Measurements from ENCODE around the gene TBXAS1.

The TBXAS1 gene

GRCh38 chr7:139804571-139804970, 24.5 kb upstream of the TBXAS1 start:
- Histone ChIP-seq H3K36me3 (replicated peaks; ENCODE audit: insufficient read depth, low read length) (no peaks in the 10 kb centered on the region), H3K9me3 (replicated peaks; ENCODE audit: insufficient read depth, low read length) (no peaks in the 10 kb centered on the region), H3K9me2 (replicated peaks; ENCODE audit: insufficient read depth, low read length) (no peaks in the 10 kb centered on the region), H3F3A (ENCODE audit: insufficient read depth, low read length) (0 out of 2 replicates have a peak, but pooled peaks cover under 1% of the 10 kb centered on the region), H3K4me1 (ENCODE audit: low read length) (peaks cover 5% of the 10 kb centered on the region), H3K79me2 (ENCODE audit: low read length) (no peaks in the 10 kb centered on the region), H3K9ac (ENCODE audit: low read length) (no peak overlapping the region), H4K20me1 (ENCODE audit: insufficient read depth, low read length) (no peaks in the 10 kb centered on the region), H2AFZ (ENCODE audit: low read length) (no peak overlapping the region), H3K27me3 (replicated peaks; ENCODE audit: insufficient read depth, low read length) (no peaks in the 10 kb centered on the region), H3K4me2 (ENCODE audit: low read depth, low read length) (no peak overlapping the region), H3K4me3 (ENCODE audit: low read length) (no peak overlapping the region), H3K27ac (ENCODE audit: low read length) (no peak overlapping the region)
- TF ChIP-seq EZH2 (optimal IDR thresholded peaks at IDR 0.05; ENCODE audit: low read depth, low read length) (no peak), CTCF (IDR thresholded peaks at IDR 0.05; ENCODE audit: low read length) (no peak), EZH2phosphoT487 (IDR thresholded peaks at IDR 0.05; ENCODE audit: low read length) (no peak)
- DNase-seq, result no peak

GRCh38 chr7:139807009-139807408, 22.1 kb upstream of the TBXAS1 start:
- Histone ChIP-seq H3K36me3 (replicated peaks; ENCODE audit: insufficient read depth, low read length) (no peaks in the 10 kb centered on the region), H3K9ac (ENCODE audit: low read length) (no peak overlapping the region), H4K20me1 (ENCODE audit: insufficient read depth, low read length) (no peaks in the 10 kb centered on the region), H3K9me3 (replicated peaks; ENCODE audit: insufficient read depth, low read length) (no peaks in the 10 kb centered on the region), H3K27me3 (replicated peaks; ENCODE audit: insufficient read depth, low read length) (no peaks in the 10 kb centered on the region), H3K4me2 (ENCODE audit: low read depth, low read length) (no peak overlapping the region), H3K79me2 (ENCODE audit: low read length) (no peaks in the 10 kb centered on the region), H3K4me3 (ENCODE audit: low read length) (no peak overlapping the region), H3K9me2 (replicated peaks; ENCODE audit: insufficient read depth, low read length) (no peaks in the 10 kb centered on the region), H3F3A (ENCODE audit: insufficient read depth, low read length) (no peaks in the 10 kb centered on the region), H2AFZ (ENCODE audit: low read length) (no peak overlapping the region), H3K27ac (ENCODE audit: low read length) (no peak overlapping the region), H3K4me1 (ENCODE audit: low read length) (peaks cover 18% of the 10 kb centered on the region)
- no peak for DNase-seq
- TF ChIP-seq CTCF (IDR thresholded peaks at IDR 0.05; ENCODE audit: low read length) (no peak), EZH2 (optimal IDR thresholded peaks at IDR 0.05; ENCODE audit: low read depth, low read length) (no peak), EZH2phosphoT487 (IDR thresholded peaks at IDR 0.05; ENCODE audit: low read length) (no peak)

- TF ChIP-seq EZH2phosphoT487 (IDR thresholded peaks at IDR 0.05; ENCODE audit: low read length) (no peak), EZH2 (optimal IDR thresholded peaks at IDR 0.05; ENCODE audit: low read depth, low read length) (no peak), CTCF (IDR thresholded peaks at IDR 0.05; ENCODE audit: low read length) (no peak)
- Histone ChIP-seq H3K4me3 (ENCODE audit: low read length) (no peak overlapping the region), H3K9me2 (replicated peaks; ENCODE audit: insufficient read depth, low read length) (no peaks in the 10 kb centered on the region), H4K20me1 (ENCODE audit: insufficient read depth, low read length) (no peaks in the 10 kb centered on the region), H3K9me3 (replicated peaks; ENCODE audit: insufficient read depth, low read length) (no peaks in the 10 kb centered on the region), H3K36me3 (replicated peaks; ENCODE audit: insufficient read depth, low read length) (no peaks in the 10 kb centered on the region), H2AFZ (ENCODE audit: low read length) (no peak overlapping the region), H3K4me1 (ENCODE audit: low read length) (peaks cover 20% of the 10 kb centered on the region), H3K4me2 (ENCODE audit: low read depth, low read length) (no peak overlapping the region), H3K9ac (ENCODE audit: low read length) (no peak overlapping the region), H3K27ac (ENCODE audit: low read length) (no peak overlapping the region), H3F3A (ENCODE audit: insufficient read depth, low read length) (no peaks in the 10 kb centered on the region), H3K79me2 (ENCODE audit: low read length) (no peaks in the 10 kb centered on the region), H3K27me3 (replicated peaks; ENCODE audit: insufficient read depth, low read length) (no peaks in the 10 kb centered on the region)
- DNase-seq, result no peak
These were observed 20.6 kb upstream of the TBXAS1 start for GRCh38 chr7:139808427-139808826.
